AML-193 (cell line): ENCODE measurements around the gene ANO5.
"Not testable (repeated sequence)": the region's sequence is repeated elsewhere in the genome, so short reads cannot be mapped to it uniquely, and the experiment has no call there.

Experiments used
- DNase-seq, 2 experiments: peaks; one replicate each; lab custom pipeline; 2025; lab: John Stamatoyannopoulos, UW

Gene ANO5

GRCh38 chr11:22197139-22198005 lies 4.5 kb downstream of the ANO5 start:
- DNase-seq: no peak

- no peak for DNase-seq
These were observed 6.4 kb downstream of the ANO5 start for GRCh38 chr11:22199243-22199642.

GRCh38 chr11:22203281-22203680 lies 10.4 kb downstream of the ANO5 start:
- DNase-seq: no peak

GRCh38 chr11:22207162-22207561 lies 14.3 kb downstream of the ANO5 start:
- DNase-seq: no peak

- no peak for DNase-seq
These were observed 15.4 kb downstream of the ANO5 start for GRCh38 chr11:22208151-22208858.

- DNase-seq: no peak
These were observed 24.1 kb downstream of the ANO5 start for GRCh38 chr11:22216940-22217339.

GRCh38 chr11:22221143-22221542 lies 28.3 kb downstream of the ANO5 start:
- DNase-seq: no peak

GRCh38 chr11:22225190-22225589 lies 32.3 kb downstream of the ANO5 start:
- no peak for DNase-seq

- DNase-seq: no peak
These were observed 41.9 kb downstream of the ANO5 start for GRCh38 chr11:22234743-22235142.

GRCh38 chr11:22244986-22245592 lies 52.2 kb downstream of the ANO5 start:
- peak; percentile 34 to 48 for DNase-seq

GRCh38 chr11:22246992-22247391 lies 54.1 kb downstream of the ANO5 start:
- no peak for DNase-seq

GRCh38 chr11:22249871-22250270 lies 57.0 kb downstream of the ANO5 start:
- no peak for DNase-seq

- DNase-seq: no peak
These were observed 64.0 kb downstream of the ANO5 start for GRCh38 chr11:22256876-22257275.

GRCh38 chr11:22263613-22264012 lies 70.7 kb downstream of the ANO5 start:
- DNase-seq: no peak

- not testable (repeated sequence) for DNase-seq
These were observed 76.2 kb downstream of the ANO5 start for GRCh38 chr11:22268983-22269624.

- DNase-seq: no peak
These were observed 80.9 kb downstream of the ANO5 start for GRCh38 chr11:22273781-22274180.

GRCh38 chr11:22275600-22275999 lies 82.7 kb downstream of the ANO5 start:
- DNase-seq: no peak

GRCh38 chr11:22276535-22276934 lies 83.7 kb downstream of the ANO5 start:
- no peak for DNase-seq

GRCh38 chr11:22284991-22285390 lies 92.1 kb downstream of the ANO5 start:
- DNase-seq: not testable (repeated sequence)

- DNase-seq: no peak
These were observed 109.5 kb downstream of the ANO5 start for GRCh38 chr11:22302368-22302767.

GRCh38 chr11:22304337-22304961 lies 111.6 kb downstream of the ANO5 start:
- peak; percentile 3 to 48 for DNase-seq

- DNase-seq: no peak
These were observed 124.8 kb downstream of the ANO5 start for GRCh38 chr11:22317656-22318055.
